Right atrium auricular region (tissue), 2 donors: ENCODE data around the gene NHSL1. TPM values are rescaled to one million over a fixed set of nuclear protein-coding genes. Genes with fewer than 3 reads are reported as not detected.

Experiments
- DNase-seq: peaks from one replicate; pipeline ENCODE4 v3.0.0-alpha.2; 2019; ENCODE audit warnings: low spot score
- H3K27ac ChIP-seq, 2 donors: fragments of 200-600 bp; sonication (generic); 1 replicate in 1 of 2; 2 replicates in 1 of 2; pipeline ENCODE4 v1.5.1; 2016 to 2019
- H3K27me3 ChIP-seq, 2 donors: fragments of 200-600 bp; sonication (generic); one replicate each; pipeline versions ENCODE4 v1.5.1 to v1.6.0; 2017 to 2019
- H3K36me3 ChIP-seq: fragments of 200-600 bp; sonication (generic); one replicate; pipeline ENCODE4 v1.5.1; 2016
- H3K4me1 ChIP-seq, 2 donors: fragments of 200-600 bp; sonication (generic); one replicate each; pipeline versions ENCODE4 v1.5.1 to v1.6.0; 2017 to 2019
- H3K4me3 ChIP-seq, 2 donors: fragments of 200-600 bp; sonication (generic); 1 replicate in 1 of 2; 2 replicates in 1 of 2; pipeline ENCODE4 v1.5.1; 2017 to 2019; ENCODE audit warnings: mild to moderate bottlenecking in 1 of 2, moderate library complexity in 1 of 2
- H3K9me3 ChIP-seq, 2 donors: fragments of 200-600 bp; sonication (generic); one replicate each; pipeline ENCODE4 v1.5.1; 2019
- total RNA-seq, 2 donors: library from RNA; depleted of rRNA; stranded (reverse); fragments of >200 nt; gene quantifications; one replicate each; pipeline ENCODE4 v1.1.0, GENCODE V29; 2016
- TF ChIP-seq, protein P1 (sequence below), 2 donors: fragments of 200-600 bp; sonication (generic); IDR thresholded peaks; one replicate each; pipeline ENCODE4 v1.5.1; 2019; ENCODE audit warnings: antibody characterized with exemption in 2 of 2

NHSL1 gene
- total RNA-seq, 2 donors from 2014 or later, result 34.3 to 41.6 TPM

DNA sequence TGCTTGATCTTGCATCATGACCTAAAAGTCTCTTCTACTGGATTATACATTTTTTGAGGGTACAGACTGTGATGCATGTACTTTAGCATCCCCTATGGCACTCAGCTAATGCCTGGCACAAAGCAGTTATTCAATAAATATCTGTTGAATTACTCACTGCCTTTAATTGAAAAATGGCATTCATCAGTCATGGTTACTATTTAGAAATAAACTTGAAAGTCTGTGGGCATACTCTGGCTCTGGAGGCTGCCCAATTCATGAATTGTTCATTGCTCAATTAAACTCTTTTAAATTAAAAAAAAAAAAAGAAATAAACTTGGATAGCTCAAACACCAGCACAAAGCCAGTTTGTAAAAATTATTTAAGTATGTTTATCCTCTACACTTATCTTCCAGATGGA is 55.3 kb downstream of the NHSL1 start:
- H3K27ac ChIP-seq, result no peak overlapping the region
- TF ChIP-seq, protein P1, sequence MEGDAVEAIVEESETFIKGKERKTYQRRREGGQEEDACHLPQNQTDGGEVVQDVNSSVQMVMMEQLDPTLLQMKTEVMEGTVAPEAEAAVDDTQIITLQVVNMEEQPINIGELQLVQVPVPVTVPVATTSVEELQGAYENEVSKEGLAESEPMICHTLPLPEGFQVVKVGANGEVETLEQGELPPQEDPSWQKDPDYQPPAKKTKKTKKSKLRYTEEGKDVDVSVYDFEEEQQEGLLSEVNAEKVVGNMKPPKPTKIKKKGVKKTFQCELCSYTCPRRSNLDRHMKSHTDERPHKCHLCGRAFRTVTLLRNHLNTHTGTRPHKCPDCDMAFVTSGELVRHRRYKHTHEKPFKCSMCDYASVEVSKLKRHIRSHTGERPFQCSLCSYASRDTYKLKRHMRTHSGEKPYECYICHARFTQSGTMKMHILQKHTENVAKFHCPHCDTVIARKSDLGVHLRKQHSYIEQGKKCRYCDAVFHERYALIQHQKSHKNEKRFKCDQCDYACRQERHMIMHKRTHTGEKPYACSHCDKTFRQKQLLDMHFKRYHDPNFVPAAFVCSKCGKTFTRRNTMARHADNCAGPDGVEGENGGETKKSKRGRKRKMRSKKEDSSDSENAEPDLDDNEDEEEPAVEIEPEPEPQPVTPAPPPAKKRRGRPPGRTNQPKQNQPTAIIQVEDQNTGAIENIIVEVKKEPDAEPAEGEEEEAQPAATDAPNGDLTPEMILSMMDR (IDR thresholded peaks at IDR 0.05), result no peak
- no peaks in the 10 kb centered on the region for H3K9me3 ChIP-seq
- no peaks in the 10 kb centered on the region for H3K36me3 ChIP-seq
- no peak overlapping the region for H3K4me3 ChIP-seq
- no peaks in the 10 kb centered on the region for H3K27me3 ChIP-seq
- H3K4me1 ChIP-seq, result no peaks in the 10 kb centered on the region
- DNase-seq, result no peak

DNA sequence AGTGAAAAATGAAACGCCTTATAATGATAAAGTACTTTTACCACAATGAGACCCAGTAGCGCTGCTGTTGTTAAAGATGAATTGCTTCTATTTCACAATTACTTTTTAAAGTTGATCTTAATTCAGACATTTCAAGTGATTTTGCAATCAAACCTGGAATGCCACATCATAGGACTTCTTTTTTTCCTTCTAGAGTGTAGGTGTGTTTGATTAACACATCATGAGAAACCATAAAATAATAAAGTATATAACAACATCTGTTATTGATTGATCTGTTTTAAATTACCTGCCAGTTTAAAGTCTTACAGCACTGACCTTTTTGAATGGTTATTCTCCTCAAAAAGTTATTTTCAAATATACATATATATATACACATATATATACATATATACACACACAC is 56.6 kb downstream of the NHSL1 start:
- Histone ChIP-seq H3K4me3 (no peak overlapping the region), H3K36me3 (no peaks in the 10 kb centered on the region), H3K27me3 (no peaks in the 10 kb centered on the region), H3K9me3 (no peaks in the 10 kb centered on the region), H3K4me1 (no peaks in the 10 kb centered on the region), H3K27ac (no peak overlapping the region)
- TF ChIP-seq, protein P1 (IDR thresholded peaks at IDR 0.05), result no peak
- DNase-seq, result no peak

DNA sequence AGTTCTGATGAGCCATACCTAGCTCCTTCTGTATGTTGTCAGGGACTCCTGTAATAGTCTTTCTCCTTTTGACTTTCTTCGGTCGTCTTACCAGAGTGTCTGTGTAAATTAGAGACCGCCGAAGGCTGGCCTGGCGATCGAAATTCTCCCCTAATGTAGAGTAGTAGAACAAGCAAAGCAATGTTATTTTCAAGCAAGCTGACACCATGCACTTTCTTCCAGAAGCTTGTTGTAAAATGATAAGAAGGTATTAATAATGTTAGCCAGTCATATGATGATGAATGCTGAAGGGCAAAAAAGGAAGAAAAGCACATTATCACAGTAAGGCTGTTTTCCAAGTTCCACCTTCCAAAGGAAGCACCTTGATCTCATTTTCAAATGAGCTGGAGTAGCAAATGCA is 57.3 kb downstream of the NHSL1 start:
- Histone ChIP-seq H3K27ac (peak overlapping the region in 1 of 2 donors; percentile 18), H3K4me1 (no peaks in the 10 kb centered on the region), H3K27me3 (no peaks in the 10 kb centered on the region), H3K4me3 (no peak overlapping the region), H3K36me3 (no peaks in the 10 kb centered on the region), H3K9me3 (no peaks in the 10 kb centered on the region)
- TF ChIP-seq, protein P1 (IDR thresholded peaks at IDR 0.05), result no peak
- DNase-seq, result no peak

DNA sequence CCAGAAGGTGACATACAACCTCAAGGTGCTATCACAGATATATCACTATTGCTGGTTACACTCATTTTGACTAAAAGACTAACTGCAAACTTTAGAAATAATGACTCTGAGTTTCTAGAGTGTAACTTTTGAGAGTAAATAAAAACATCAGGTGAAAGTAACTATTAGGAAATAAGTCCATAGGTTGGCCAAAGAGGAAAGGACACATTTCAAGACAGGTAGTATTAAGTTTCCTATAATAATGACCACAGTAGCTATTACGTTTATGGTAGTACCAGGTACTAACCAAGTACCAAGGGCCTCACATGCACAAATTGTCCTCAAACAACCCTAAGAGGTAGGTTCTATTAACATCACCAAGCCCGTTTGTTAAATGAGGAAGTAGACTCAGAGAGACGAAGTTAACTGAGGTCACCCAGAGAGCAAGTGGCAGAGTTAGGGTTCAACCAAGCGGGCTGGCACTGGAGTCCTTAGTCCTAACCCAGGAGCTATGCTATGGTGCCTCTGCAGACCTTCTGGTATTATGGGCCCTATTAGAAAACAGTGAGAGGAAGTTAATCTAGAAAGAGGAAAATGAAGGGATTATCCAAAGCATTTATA is 58.4 kb downstream of the NHSL1 start:
- Histone ChIP-seq H3K4me1 (no peaks in the 10 kb centered on the region), H3K4me3 (no peak overlapping the region), H3K27ac (no peak overlapping the region), H3K27me3 (no peaks in the 10 kb centered on the region), H3K36me3 (no peaks in the 10 kb centered on the region), H3K9me3 (no peaks in the 10 kb centered on the region)
- DNase-seq, result no peak
- TF ChIP-seq, protein P1 (IDR thresholded peaks at IDR 0.05), result no peak

DNA sequence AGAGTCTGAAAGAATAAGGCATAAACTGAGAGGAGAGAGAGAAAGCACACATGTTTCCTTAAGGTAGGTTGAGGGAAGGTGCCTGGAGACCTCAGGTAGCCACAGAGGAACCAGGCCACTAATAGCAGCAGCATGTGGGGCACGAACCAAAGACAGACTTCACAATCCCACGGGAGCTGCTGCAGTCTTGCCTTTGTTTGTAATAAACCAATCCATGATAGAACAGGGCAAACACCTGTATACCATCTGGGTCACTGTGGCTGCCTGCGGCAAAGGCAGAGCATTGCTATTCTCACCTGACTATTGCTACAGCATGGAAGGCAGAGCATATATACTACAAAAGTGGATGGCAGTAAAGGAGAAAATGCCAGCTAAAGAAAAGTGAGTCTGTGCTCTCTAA is 59.0 kb downstream of the NHSL1 start:
- peak overlapping the region in 1 of 2 donors; percentile 28 for H3K27ac ChIP-seq
- TF ChIP-seq, protein P1 (IDR thresholded peaks at IDR 0.05), result no peak
- DNase-seq, result no peak
- no peak overlapping the region for H3K4me3 ChIP-seq
- no peaks in the 10 kb centered on the region for H3K4me1 ChIP-seq
- no peaks in the 10 kb centered on the region for H3K27me3 ChIP-seq
- H3K9me3 ChIP-seq, result no peaks in the 10 kb centered on the region
- no peaks in the 10 kb centered on the region for H3K36me3 ChIP-seq

DNA sequence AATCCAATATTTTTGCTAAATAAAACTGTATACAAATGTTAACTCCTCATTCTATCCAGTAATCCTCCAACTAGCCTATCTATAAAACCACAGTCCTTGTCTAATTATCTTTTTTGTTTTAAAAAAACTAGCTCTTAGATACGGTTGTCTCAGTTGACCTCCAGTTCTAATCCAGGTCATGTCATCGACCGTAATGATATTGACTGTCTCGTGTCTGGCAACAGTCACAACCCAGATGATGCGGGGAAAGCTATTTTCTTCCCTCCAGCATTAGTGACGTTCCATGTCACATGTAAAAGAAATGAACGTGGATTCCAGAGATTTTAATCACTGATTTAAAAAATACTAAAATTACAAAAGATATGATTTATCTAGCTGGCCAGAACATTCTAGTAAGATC is 59.7 kb downstream of the NHSL1 start:
- Histone ChIP-seq H3K27ac (no peak overlapping the region), H3K4me3 (no peak overlapping the region), H3K27me3 (no peaks in the 10 kb centered on the region), H3K36me3 (no peaks in the 10 kb centered on the region), H3K9me3 (no peaks in the 10 kb centered on the region), H3K4me1 (no peaks in the 10 kb centered on the region)
- no peak for DNase-seq
- TF ChIP-seq, protein P1 (IDR thresholded peaks at IDR 0.05), result no peak
